ENCODE data around the gene FGF22. TPM values are rescaled to one million over a fixed set of nuclear protein-coding genes. Genes with fewer than 3 reads are reported as not detected.

FGF22 gene
- total and polyA plus RNA-seq, 7 experiments from 2014 or later = 0.17 to 1.8 (median 0.95) TPM; not detected in 3

DNA sequence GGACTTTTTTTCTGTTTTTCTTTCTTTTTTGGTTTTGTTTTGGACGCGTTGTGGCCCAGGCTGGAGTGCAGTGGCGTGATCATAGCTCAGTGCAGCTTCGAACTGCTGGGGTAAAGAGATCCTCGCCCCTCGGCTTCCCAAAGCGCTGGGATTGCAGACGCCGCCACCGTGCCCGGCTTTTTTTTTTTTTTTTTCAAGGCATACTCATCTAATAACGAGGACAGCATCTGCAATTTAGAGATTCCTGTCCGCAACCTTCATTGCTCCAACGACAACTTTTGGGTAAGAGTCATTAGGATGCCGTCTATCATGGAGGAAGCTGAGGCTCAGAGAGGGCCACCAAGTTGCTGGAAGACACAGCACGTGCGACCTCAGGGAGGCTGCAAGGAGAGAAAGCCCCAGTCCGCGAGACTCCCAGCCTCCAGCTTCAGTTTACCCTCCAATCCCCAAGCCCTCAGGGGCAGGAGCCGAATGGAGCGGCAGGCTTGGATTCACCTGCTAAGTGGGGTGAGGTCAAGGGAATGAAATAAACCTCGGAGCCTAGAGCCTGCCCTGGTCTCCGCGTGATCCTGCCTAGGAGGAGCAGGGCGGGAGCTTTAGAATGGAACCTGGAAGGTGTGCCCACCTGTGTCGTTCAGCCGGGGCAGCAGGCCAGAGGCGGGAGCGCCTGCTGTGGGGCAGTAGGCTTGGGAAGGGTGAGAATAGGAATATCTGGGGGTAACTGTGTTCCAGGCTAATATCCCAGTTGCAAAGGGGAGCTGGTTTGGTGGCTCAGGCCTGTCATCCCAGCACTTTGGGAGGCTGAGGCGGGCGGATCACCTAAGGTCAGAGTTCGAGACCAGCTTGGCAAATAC, 5.7 kb upstream of the FGF22 start:
- H3K27ac Mint-ChIP-seq = peak overlapping the region; percentile 88 to 97 (median 92)
- peaks cover 0 to 2% (median 0%) of the 10 kb centered on the region in 11 donors for H3K9me3 Mint-ChIP-seq
- Histone ChIP-seq H3K4me1 (ENCODE audit: control insufficient read depth in 2 of 2, insufficient read depth in 2 of 2, low read length in 2 of 2) (peaks cover 11 to 20% of the 10 kb centered on the region in 2 donors), H3K27me3 (ENCODE audit: control insufficient read depth in 2 of 2, insufficient read depth in 2 of 2, low read length in 2 of 2) (no peaks in the 10 kb centered on the region), H3K27ac (ENCODE audit: low read depth, low read length) (peak overlapping the region; percentile 78), H3K4me3 (ENCODE audit: low read length) (peak overlapping the region; percentile 91), H3K36me3 (ENCODE audit: control insufficient read depth in 2 of 3, insufficient read depth in 3 of 3, low read length in 3 of 3) (peaks cover 0 to 19% (median 3%) of the 10 kb centered on the region in 3 experiments), H3K9me3 (ENCODE audit: control insufficient read depth in 2 of 3, low read length in 3 of 3) (no peaks in the 10 kb centered on the region)
- ATAC-seq (no peak), DNase-seq (no peak)
- peak overlapping the region; percentile 92 to 99 (median 97) for H3K4me3 Mint-ChIP-seq
- peaks cover 11 to 35% (median 22%) of the 10 kb centered on the region in 7 donors for H3K4me1 Mint-ChIP-seq
- no peaks in the 10 kb centered on the region for H3K27me3 Mint-ChIP-seq
- ChIA-PET CTCF (interaction anchor here (1.0 kb wide), 1 partner anchor 23 kb away, joined by 3 read pairs; no protein-coding TSS in a partner anchor), POLR2A (interaction anchor here (0.6 to 2.5 kb wide), 9 partner anchors 22 to 957 kb away, joined by 3 to 18 read pairs (median 3); partner anchors contain the start of genes CDC34 and RNF126)
- intact Hi-C loops (cut with micrococcal nuclease) = loop anchor here (1.0 to 2.0 kb wide), 10 partner anchors 23 to 163 kb away; partner anchors contain the start of genes BSG (in 2 of the 2), PTBP1 (in 2 of the 2), CDC34 (in 1 of the 2) and HCN2 (in 1 of the 2)
- H3K36me3 Mint-ChIP-seq = peaks cover 0 to 4% (median 2%) of the 10 kb centered on the region in 5 donors

- Mint-ChIP-seq H3K9me3 (peaks cover 0 to 2% (median 0%) of the 10 kb centered on the region in 11 donors), H3K27me3 (peaks cover 0 to 3% (median 0%) of the 10 kb centered on the region in 5 donors), H3K4me1 (peaks cover 13 to 35% (median 25%) of the 10 kb centered on the region in 7 donors), H3K4me3 (peak overlapping the region in 2 of 10 donors; percentile 45 to 48), H3K36me3 (peaks cover 0 to 3% (median 0%) of the 10 kb centered on the region in 5 donors), H3K27ac (peak overlapping the region in 1 of 9 donors; percentile 62)
- DNase-seq (no peak), ATAC-seq (no peak)
- Histone ChIP-seq H3K36me3 (ENCODE audit: control insufficient read depth in 2 of 3, insufficient read depth in 3 of 3, low read length in 3 of 3) (peaks cover 0 to 11% (median 0%) of the 10 kb centered on the region in 3 experiments), H3K4me3 (ENCODE audit: low read length) (no peak overlapping the region), H3K27me3 (ENCODE audit: control insufficient read depth in 2 of 2, insufficient read depth in 2 of 2, low read length in 2 of 2) (no peaks in the 10 kb centered on the region), H3K9me3 (ENCODE audit: control insufficient read depth in 2 of 3, low read length in 3 of 3) (no peaks in the 10 kb centered on the region), H3K4me1 (ENCODE audit: control insufficient read depth in 2 of 2, insufficient read depth in 2 of 2, low read length in 2 of 2) (peaks cover 16 to 25% of the 10 kb centered on the region in 2 donors), H3K27ac (ENCODE audit: low read depth, low read length) (no peak overlapping the region)
- intact Hi-C loops (cut with micrococcal nuclease) = no loop called here
- CTCF ChIA-PET = interaction anchor here (0.7 to 1.0 kb wide), 2 partner anchors 22 to 25 kb away, joined by 3 to 4 read pairs; no protein-coding TSS in a partner anchor
- POLR2A ChIA-PET = interaction anchor here (0.6 to 1.2 kb wide), 2 partner anchors 21 to 122 kb away, joined by 3 read pairs; no protein-coding TSS in a partner anchor
Measured at GRCh38 chr19:634975-635652, 4.6 kb upstream of the FGF22 start.

DNA sequence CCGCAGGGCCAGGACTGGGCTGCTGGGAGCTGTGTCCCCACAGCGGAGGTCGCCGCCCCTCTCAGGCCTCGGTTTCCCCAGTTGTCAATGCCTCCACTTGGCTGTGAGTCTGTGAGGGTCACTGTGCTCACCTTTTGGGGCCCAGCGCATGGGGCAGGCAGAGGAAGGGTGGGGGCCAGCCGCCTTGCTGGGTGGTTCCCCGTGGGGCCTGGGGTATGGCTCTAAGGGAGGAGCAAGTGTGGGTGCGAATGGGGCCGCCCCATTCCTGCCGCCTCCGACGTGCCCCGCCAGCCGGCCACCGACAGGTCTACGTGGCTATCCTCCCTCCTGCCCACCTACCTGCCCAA, 800 bp upstream of the FGF22 start:
- Histone ChIP-seq H3K27me3 (ENCODE audit: control insufficient read depth in 2 of 2, insufficient read depth in 2 of 2, low read length in 2 of 2) (no peaks in the 10 kb centered on the region), H3K4me3 (ENCODE audit: low read length) (peak overlapping the region; percentile 55), H3K4me1 (ENCODE audit: control insufficient read depth in 2 of 2, insufficient read depth in 2 of 2, low read length in 2 of 2) (peaks cover 15 to 17% of the 10 kb centered on the region in 2 donors), H3K27ac (ENCODE audit: low read depth, low read length) (peak overlapping the region; percentile 64), H3K36me3 (ENCODE audit: control insufficient read depth in 2 of 3, insufficient read depth in 3 of 3, low read length in 3 of 3) (no peaks in the 10 kb centered on the region), H3K9me3 (ENCODE audit: control insufficient read depth in 2 of 3, low read length in 3 of 3) (no peaks in the 10 kb centered on the region)
- CTCF ChIA-PET = no interaction called here
- ATAC-seq (no peak), DNase-seq (no peak)
- POLR2A ChIA-PET = interaction anchor here (0.6 kb wide), 1 partner anchor 10 kb away, joined by 3 read pairs; no protein-coding TSS in a partner anchor
- H3K4me3 Mint-ChIP-seq = peak overlapping the region; percentile 76 to 92 (median 84)
- intact Hi-C loops (cut with micrococcal nuclease) = loop anchor here (1.0 kb wide), 3 partner anchors 22 to 108 kb away; partner anchors contain the start of gene CDC34 (in 1 of the 2)
- H3K4me1 Mint-ChIP-seq = peaks cover 8 to 18% (median 10%) of the 10 kb centered on the region in 7 donors
- H3K36me3 Mint-ChIP-seq = no peaks in the 10 kb centered on the region
- peak overlapping the region in 5 of 9 donors; percentile 84 to 95 (median 89) for H3K27ac Mint-ChIP-seq
- H3K9me3 Mint-ChIP-seq = no peaks in the 10 kb centered on the region
- peaks cover 0 to 3% (median 0%) of the 10 kb centered on the region in 5 donors for H3K27me3 Mint-ChIP-seq

- CTCF ChIA-PET = no interaction called here
- H3K4me3 Mint-ChIP-seq = peak overlapping the region in 1 of 10 donors; percentile 16
Measured at GRCh38 chr19:640161-640558, 481 bp downstream of the FGF22 start.

DNA sequence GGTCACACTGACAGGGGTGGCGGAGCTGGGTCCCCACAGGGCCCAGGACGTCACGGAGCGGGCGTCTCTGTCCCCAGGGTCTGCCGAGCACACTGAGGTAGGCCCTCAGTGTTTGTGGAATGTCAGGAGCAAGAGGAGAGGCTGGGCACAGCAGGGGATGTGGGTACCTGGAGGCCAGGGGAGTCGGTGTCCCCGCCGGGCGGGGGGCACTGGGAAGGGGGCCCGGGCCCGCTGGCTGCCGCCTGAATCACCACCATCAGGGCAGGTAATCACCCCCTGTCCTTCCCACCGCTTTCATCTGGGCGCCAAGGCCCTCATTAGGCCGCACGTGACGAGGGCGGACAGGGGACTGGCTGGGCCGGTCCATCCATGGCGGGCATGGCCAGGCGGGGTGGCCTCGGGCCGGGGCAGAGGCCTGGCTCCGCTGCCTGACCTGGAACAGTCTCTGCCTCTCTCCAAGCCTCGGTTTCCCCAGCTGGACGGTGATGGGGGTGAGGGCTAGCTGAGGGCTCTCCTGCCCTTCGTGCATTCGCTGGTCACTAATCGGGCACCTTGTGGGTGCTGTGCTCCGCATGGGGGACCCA, 1.0 kb downstream of the FGF22 start:
- peak overlapping the region in 1 of 9 donors; percentile 81 for H3K27ac Mint-ChIP-seq
- peaks cover 5 to 13% (median 6%) of the 10 kb centered on the region in 7 donors for H3K4me1 Mint-ChIP-seq

More at GRCh38 chr19:640161-640558, 481 bp downstream of the FGF22 start:
- intact Hi-C loops (cut with micrococcal nuclease) = no loop called here
- peak overlapping the region; percentile 45 for H3K27ac ChIP-seq (ENCODE audit: low read depth, low read length)
- peaks cover 0 to 3% (median 0%) of the 10 kb centered on the region in 5 donors for H3K27me3 Mint-ChIP-seq
- peaks cover 10 to 15% of the 10 kb centered on the region in 2 donors for H3K4me1 ChIP-seq (ENCODE audit: control insufficient read depth in 2 of 2, insufficient read depth in 2 of 2, low read length in 2 of 2)
- POLR2A ChIA-PET = interaction anchor here (0.5 kb wide), 1 partner anchor 67 kb away, joined by 3 read pairs; no protein-coding TSS in a partner anchor
- H3K36me3 ChIP-seq (ENCODE audit: control insufficient read depth in 2 of 3, insufficient read depth in 3 of 3, low read length in 3 of 3) = peaks cover 0 to 12% (median 0%) of the 10 kb centered on the region in 3 experiments
- no peak overlapping the region for H3K27ac Mint-ChIP-seq
- H3K9me3 Mint-ChIP-seq = no peaks in the 10 kb centered on the region
- H3K4me1 Mint-ChIP-seq = peaks cover 5 to 13% (median 6%) of the 10 kb centered on the region in 7 donors
- no peaks in the 10 kb centered on the region for H3K36me3 Mint-ChIP-seq
- no peaks in the 10 kb centered on the region for H3K27me3 ChIP-seq (ENCODE audit: control insufficient read depth in 2 of 2, insufficient read depth in 2 of 2, low read length in 2 of 2)
- ATAC-seq (no peak), DNase-seq (no peak)
- no peaks in the 10 kb centered on the region for H3K9me3 ChIP-seq (ENCODE audit: control insufficient read depth in 2 of 3, low read length in 3 of 3)
- no peak overlapping the region for H3K4me3 ChIP-seq (ENCODE audit: low read length)

More for the DNA sequence above, 1.0 kb downstream of the FGF22 start:
- DNase-seq (no peak), ATAC-seq (no peak)
- Mint-ChIP-seq H3K27me3 (peaks cover 0 to 3% (median 0%) of the 10 kb centered on the region in 5 donors), H3K4me3 (peak overlapping the region in 2 of 10 donors; percentile 9 to 16), H3K36me3 (no peaks in the 10 kb centered on the region), H3K9me3 (no peaks in the 10 kb centered on the region)
- ChIA-PET POLR2A (interaction anchor here (0.6 kb wide), 1 partner anchor 439 kb away, joined by 3 read pairs; no protein-coding TSS in a partner anchor), CTCF (interaction anchor here (0.7 kb wide), 1 partner anchor 99 kb away, joined by 3 read pairs; no protein-coding TSS in a partner anchor)
- H3K4me1 ChIP-seq (ENCODE audit: control insufficient read depth in 2 of 2, insufficient read depth in 2 of 2, low read length in 2 of 2) = peaks cover 10 to 15% of the 10 kb centered on the region in 2 donors
- peak overlapping the region; percentile 45 for H3K27ac ChIP-seq (ENCODE audit: low read depth, low read length)
- peaks cover 0 to 14% (median 0%) of the 10 kb centered on the region in 3 experiments for H3K36me3 ChIP-seq (ENCODE audit: control insufficient read depth in 2 of 3, insufficient read depth in 3 of 3, low read length in 3 of 3)
- H3K4me3 ChIP-seq (ENCODE audit: low read length) = no peak overlapping the region
- no peaks in the 10 kb centered on the region for H3K9me3 ChIP-seq (ENCODE audit: control insufficient read depth in 2 of 3, low read length in 3 of 3)
- H3K27me3 ChIP-seq (ENCODE audit: control insufficient read depth in 2 of 2, insufficient read depth in 2 of 2, low read length in 2 of 2) = no peaks in the 10 kb centered on the region
- intact Hi-C loops (cut with micrococcal nuclease) = no loop called here
